Neutrophil (primary cell): ENCODE results near the gene FAAP20.

Experiments used
- H3K27ac ChIP-seq: fragments of 200-600 bp; sonication (generic); 2 replicates; pipeline ENCODE4 v1.5.1; 2016; ENCODE audit warnings: mild to moderate bottlenecking, moderate library complexity
- H3K27me3 ChIP-seq: fragments of 200-600 bp; sonication (generic); 2 replicates; pipeline ENCODE4 v1.6.0; 2016; ENCODE audit warnings: mild to moderate bottlenecking
- H3K36me3 ChIP-seq: fragments of 200-600 bp; sonication (generic); 2 replicates; pipeline ENCODE4 v1.5.1; 2017
- H3K4me1 ChIP-seq, 2 experiments: fragments of 200-600 bp in 1 of 2; sonication (generic) in 1 of 2; 1 replicate in 1 of 2; 2 replicates in 1 of 2; pipeline versions ENCODE4 v1.5.1 to v1.6.1; 2013 to 2016; ENCODE audit warnings: low read depth in 1 of 2, low read length in 1 of 2, mild to moderate bottlenecking in 1 of 2, moderate library complexity in 1 of 2; ENCODE audit not compliant: control insufficient read depth in 1 of 2, insufficient read depth in 1 of 2
- H3K4me3 ChIP-seq, 2 experiments: fragments of 200-600 bp in 1 of 2; sonication (generic) in 1 of 2; 1 replicate in 1 of 2; 2 replicates in 1 of 2; pipeline ENCODE4 v1.5.1; 2013 to 2016; ENCODE audit warnings: low read depth in 1 of 2, low read length in 1 of 2, mild to moderate bottlenecking in 1 of 2, moderate library complexity in 1 of 2
- H3K9me3 ChIP-seq: fragments of 200-600 bp; sonication (generic); 2 replicates; pipeline ENCODE4 v1.5.1; 2016
- TF ChIP-seq, protein P1 (sequence below): fragments of 200-600 bp; sonication (generic); IDR thresholded peaks from 2 replicates; pipeline ENCODE4 v1.5.1; 2016; ENCODE audit warnings: antibody characterized with exemption

The FAAP20 gene

DNA sequence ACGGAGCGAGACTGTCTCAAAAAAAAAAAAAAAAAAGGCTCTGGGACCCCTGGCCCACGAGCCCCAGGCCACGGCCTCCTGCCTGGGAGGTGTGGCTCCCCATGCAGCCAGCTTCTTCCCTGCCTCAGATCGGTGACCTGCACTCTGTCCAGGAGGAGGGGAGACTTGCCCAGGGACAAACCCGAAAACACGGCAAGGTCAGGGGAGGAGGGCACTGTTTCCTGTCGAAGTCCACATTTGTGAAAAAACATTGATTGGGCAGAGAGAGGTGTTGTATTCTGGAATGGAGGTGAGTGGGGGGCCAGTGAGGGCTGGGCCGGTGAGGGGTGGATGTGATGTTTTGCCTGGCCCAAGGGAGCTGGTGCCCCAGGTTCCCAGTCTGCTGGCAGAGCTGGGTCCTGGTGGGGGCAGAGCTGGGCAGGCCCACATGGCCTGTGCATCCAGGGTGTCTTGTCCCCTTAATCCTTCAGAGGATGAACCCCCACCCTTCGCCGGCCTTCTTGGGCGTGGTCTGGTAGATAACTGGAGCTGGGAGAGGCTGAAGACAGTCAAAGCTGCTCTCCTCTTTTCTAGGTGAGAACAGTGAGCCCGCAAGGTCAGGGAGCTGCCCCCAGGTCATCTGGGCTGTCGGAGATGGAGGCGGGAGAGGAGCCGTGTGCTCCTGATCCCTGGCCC, 12.4 kb upstream of the FAAP20 start:
- no peaks in the 10 kb centered on the region for H3K9me3 ChIP-seq
- no peaks in the 10 kb centered on the region for H3K36me3 ChIP-seq
- H3K4me3 ChIP-seq = no peak overlapping the region
- TF ChIP-seq, protein P1, sequence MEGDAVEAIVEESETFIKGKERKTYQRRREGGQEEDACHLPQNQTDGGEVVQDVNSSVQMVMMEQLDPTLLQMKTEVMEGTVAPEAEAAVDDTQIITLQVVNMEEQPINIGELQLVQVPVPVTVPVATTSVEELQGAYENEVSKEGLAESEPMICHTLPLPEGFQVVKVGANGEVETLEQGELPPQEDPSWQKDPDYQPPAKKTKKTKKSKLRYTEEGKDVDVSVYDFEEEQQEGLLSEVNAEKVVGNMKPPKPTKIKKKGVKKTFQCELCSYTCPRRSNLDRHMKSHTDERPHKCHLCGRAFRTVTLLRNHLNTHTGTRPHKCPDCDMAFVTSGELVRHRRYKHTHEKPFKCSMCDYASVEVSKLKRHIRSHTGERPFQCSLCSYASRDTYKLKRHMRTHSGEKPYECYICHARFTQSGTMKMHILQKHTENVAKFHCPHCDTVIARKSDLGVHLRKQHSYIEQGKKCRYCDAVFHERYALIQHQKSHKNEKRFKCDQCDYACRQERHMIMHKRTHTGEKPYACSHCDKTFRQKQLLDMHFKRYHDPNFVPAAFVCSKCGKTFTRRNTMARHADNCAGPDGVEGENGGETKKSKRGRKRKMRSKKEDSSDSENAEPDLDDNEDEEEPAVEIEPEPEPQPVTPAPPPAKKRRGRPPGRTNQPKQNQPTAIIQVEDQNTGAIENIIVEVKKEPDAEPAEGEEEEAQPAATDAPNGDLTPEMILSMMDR = no peak
- H3K27ac ChIP-seq = no peak overlapping the region
- peaks cover 10 to 16% of the 10 kb centered on the region in 2 experiments for H3K4me1 ChIP-seq
- peaks cover 59% of the 10 kb centered on the region for H3K27me3 ChIP-seq

DNA sequence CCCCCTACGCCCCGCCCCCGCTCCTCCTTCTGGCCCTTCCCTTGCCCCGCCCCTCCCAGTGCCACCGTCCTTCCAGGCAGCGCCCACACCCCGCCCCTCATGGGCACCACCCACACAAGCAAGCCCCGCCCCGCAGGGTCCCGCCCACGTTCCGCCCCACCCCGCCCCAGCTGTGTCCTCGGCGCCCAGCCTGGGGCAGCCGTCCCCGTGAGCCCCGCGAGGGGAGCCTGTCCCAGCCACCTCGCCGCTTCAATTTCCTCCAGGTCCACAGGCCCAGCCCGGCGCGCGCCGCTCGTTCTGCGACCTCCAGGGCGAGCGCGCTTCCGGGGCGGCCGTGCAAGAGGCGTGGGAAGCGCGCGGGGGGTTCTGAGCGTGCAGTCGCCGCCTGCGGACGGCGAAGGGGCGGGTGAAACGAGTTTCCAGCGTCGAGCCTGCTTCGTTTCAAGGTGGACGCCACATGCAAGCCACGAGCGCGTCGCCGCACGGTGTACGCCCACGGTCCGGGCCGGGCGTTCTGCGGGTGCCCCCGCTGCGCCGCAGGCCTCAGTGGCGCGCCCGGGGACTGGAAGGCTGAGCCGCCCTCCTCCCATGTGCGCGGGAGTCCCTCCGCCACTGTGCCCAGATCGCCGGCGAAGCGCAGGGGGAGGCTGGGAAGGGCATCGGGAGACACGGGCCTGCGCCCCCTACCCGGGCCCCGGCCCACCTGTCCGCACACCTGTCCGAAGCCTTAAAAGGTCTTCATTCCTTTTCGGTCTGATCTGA, 10.8 kb upstream of the FAAP20 start:
- TF ChIP-seq, protein P1 = peak; percentile 43
- no peaks in the 10 kb centered on the region for H3K9me3 ChIP-seq
- H3K27ac ChIP-seq = peak overlapping the region; percentile 72
- no peaks in the 10 kb centered on the region for H3K36me3 ChIP-seq
- H3K4me1 ChIP-seq = peaks cover 10 to 16% of the 10 kb centered on the region in 2 experiments
- H3K4me3 ChIP-seq = peak overlapping the region; percentile 75 to 81
- H3K27me3 ChIP-seq = peaks cover 57% of the 10 kb centered on the region

DNA sequence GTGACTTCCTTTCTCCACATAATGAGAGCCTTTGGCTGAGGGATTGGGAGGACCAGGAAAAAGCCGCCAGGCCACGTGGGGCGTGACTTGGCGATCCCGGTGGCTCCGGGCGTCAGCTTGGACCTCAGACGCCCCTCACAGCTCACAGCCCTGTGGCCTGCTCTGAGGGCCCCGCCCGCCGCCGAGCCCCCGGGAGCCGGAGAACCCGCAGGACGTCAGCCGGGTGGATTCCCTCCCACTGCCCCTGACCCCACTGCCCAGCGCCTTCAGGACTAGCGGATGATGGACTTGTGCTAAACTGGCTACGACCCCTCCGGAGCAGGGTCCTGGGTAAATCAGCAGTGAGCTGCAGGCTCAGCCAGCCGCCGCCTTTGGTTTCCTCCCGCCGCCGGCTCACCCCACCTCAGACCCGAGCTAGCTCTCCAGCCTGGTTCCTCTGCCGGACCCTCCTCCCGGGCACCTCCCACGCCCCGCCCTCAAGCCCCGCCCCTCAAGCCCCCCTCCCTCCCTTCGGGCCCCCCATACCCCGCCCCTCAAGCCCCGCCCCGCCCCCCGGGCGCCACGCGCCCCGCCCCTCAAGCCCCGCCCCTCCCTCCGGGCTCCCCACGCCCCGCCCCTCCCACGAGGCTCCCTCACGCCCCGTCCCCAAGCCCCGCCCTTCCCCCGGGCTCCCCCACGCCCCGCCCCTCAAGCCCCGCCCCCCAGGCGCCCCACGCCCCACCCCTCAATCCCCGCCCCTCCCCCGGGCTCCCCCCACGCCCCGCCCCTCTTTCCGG, 10.0 kb upstream of the FAAP20 start:
- H3K9me3 ChIP-seq = no peaks in the 10 kb centered on the region
- H3K27me3 ChIP-seq = peaks cover 57% of the 10 kb centered on the region
- H3K4me3 ChIP-seq = peak overlapping the region; percentile 50 to 81
- no peaks in the 10 kb centered on the region for H3K36me3 ChIP-seq
- TF ChIP-seq, protein P1 = peak; percentile 15
- peak overlapping the region; percentile 51 for H3K27ac ChIP-seq
- peaks cover 10 to 17% of the 10 kb centered on the region in 2 experiments for H3K4me1 ChIP-seq

DNA sequence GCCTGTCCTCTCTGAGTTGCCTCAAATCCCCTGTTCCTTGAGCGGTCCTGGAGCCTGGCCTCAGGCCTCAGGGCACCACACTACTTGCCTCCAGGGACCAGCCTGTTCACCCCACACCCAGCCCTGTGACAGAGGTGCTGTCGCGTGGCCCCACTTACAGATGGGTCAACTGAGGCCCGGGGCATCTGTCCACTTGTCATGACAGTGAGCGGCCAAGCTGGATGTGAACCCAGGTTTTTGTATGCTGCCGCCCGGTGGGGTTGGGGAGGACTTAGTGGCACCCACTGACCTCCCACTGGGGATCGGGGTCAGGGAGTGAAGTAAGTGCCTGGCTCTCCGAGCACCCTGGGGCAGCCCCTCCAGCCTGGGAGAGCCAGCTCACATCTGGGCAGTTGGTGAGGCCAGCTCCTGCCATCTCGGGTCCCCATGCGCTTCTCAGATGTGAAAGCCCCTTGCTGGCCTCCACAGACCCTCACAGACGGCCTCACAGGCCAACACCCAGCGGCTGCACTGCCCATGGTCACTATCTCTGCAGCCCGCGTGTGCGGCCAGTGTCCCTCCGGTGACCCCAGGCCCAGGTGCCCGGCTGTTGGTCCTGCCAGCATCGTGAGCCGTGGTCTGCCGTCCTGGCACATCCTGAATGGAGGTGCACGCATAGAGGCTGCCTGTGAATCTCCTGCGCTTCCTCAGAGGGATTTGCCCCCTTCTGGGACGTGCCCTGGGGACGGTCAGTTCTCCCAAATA, 9.3 kb upstream of the FAAP20 start:
- Histone ChIP-seq H3K27ac (peak overlapping the region; percentile 51), H3K9me3 (no peaks in the 10 kb centered on the region), H3K4me1 (peaks cover 10 to 25% of the 10 kb centered on the region in 2 experiments), H3K27me3 (peaks cover 58% of the 10 kb centered on the region), H3K36me3 (no peaks in the 10 kb centered on the region), H3K4me3 (peak overlapping the region; percentile 41 to 50)
- TF ChIP-seq, protein P1 = no peak
